Activated CD4-positive, CD25-positive, alpha-beta regulatory T cell treated with anti-CD3 and anti-CD28 coated beads, Interleukin-2, amount 50 U/mL, for 72 hours (primary cell): ENCODE results near the gene PSG2.
A peak's percentile ranks its signal among the peaks of the same experiment; 100 is the strongest.
"Not testable (repeated sequence)": the region's sequence is repeated elsewhere in the genome, so short reads cannot be mapped to it uniquely, and the experiment has no call there.

Experiments
- DNase-seq: peaks from one replicate; pipeline ENCODE4 v3.0.0; 2021

The PSG2 gene

GRCh38 chr19:43082601-43083000 lies at the start of gene PSG2:
Gene PSG2, minus strand, starts transcription at chr19:43082701. Its CDS starts 132 bp downstream, at chr19:43082569.
- DNase-seq: not testable (repeated sequence)

GRCh38 chr19:43131281-43131842 lies 48.9 kb upstream of the PSG2 start:
- DNase-seq: not testable (repeated sequence)

- DNase-seq: not testable (repeated sequence)
Observed at GRCh38 chr19:43129197-43129596, 46.7 kb upstream of the PSG2 start.

GRCh38 chr19:43127336-43127735 lies 44.8 kb upstream of the PSG2 start:
- DNase-seq: not testable (repeated sequence)

GRCh38 chr19:43126720-43127119 lies 44.2 kb upstream of the PSG2 start:
- DNase-seq: no peak

- no peak for DNase-seq
Observed at GRCh38 chr19:43124360-43124759, 41.9 kb upstream of the PSG2 start.

- DNase-seq: not testable (repeated sequence)
Observed at GRCh38 chr19:43120433-43121026, 38.0 kb upstream of the PSG2 start.

GRCh38 chr19:43119526-43119925 lies 37.0 kb upstream of the PSG2 start:
- DNase-seq: not testable (repeated sequence)

- DNase-seq: not testable (repeated sequence)
Observed at GRCh38 chr19:43116421-43116820, 33.9 kb upstream of the PSG2 start.

- not testable (repeated sequence) for DNase-seq
Observed at GRCh38 chr19:43115548-43115947, 33.0 kb upstream of the PSG2 start.

GRCh38 chr19:43115064-43115463 lies 32.6 kb upstream of the PSG2 start:
- DNase-seq: not testable (repeated sequence)

- not testable (repeated sequence) for DNase-seq
Observed at GRCh38 chr19:43114626-43115025, 32.1 kb upstream of the PSG2 start.

GRCh38 chr19:43107401-43107800 lies 24.9 kb upstream of the PSG2 start:
- not testable (repeated sequence) for DNase-seq

GRCh38 chr19:43105496-43105895 lies 23.0 kb upstream of the PSG2 start:
- no peak for DNase-seq

GRCh38 chr19:43104215-43104850 lies 21.8 kb upstream of the PSG2 start:
- DNase-seq: not testable (repeated sequence)

- DNase-seq: no peak
Observed at GRCh38 chr19:43101950-43102349, 19.4 kb upstream of the PSG2 start.

GRCh38 chr19:43098416-43098815 lies 15.9 kb upstream of the PSG2 start:
- not testable (repeated sequence) for DNase-seq

- peak; percentile 37 for DNase-seq
Observed at GRCh38 chr19:43087702-43088340, 5.3 kb upstream of the PSG2 start.

- not testable (repeated sequence) for DNase-seq
Observed at GRCh38 chr19:43085796-43086530, 3.5 kb upstream of the PSG2 start.

GRCh38 chr19:43084196-43084832 lies 1.8 kb upstream of the PSG2 start:
- DNase-seq: peak; percentile 34

- not testable (repeated sequence) for DNase-seq
Observed at GRCh38 chr19:43083721-43084120, 1.2 kb upstream of the PSG2 start.

GRCh38 chr19:43078311-43078710 lies 4.2 kb downstream of the PSG2 start:
- no peak for DNase-seq
